K562 (cell line): ENCODE data around the gene ZNF554. TPM values are rescaled to one million over a fixed set of nuclear protein-coding genes. Genes with fewer than 3 reads are reported as not detected.

Experiments
- ATF1 ChIP-seq, 2 experiments: fragments of 450-650 bp in 1 of 2; IDR thresholded peaks; 2 replicates each; pipeline ENCODE4 v1.6.1; 2016; ENCODE audit warnings: missing compliant biosample characterization in 1 of 2, missing genetic modification characterization in 1 of 2
- BHLHE40 ChIP-seq: IDR thresholded peaks from 2 replicates; pipeline ENCODE4 v1.6.1; 2011; ENCODE audit warnings: low read length, improper control_type of control experiment
- BRD9 ChIP-seq: fragments of 450-650 bp; IDR thresholded peaks from 2 replicates; pipeline ENCODE4 v1.6.1; 2018; ENCODE audit warnings: low read depth; ENCODE audit not compliant: partially characterized antibody
- BRF2 ChIP-seq: IDR thresholded peaks from 3 replicates; pipeline ENCODE4 v1.6.1; 2011; ENCODE audit warnings: borderline replicate concordance, mild to moderate bottlenecking; ENCODE audit not compliant: insufficient read length, insufficient read depth
- CCNT2 ChIP-seq: IDR thresholded peaks from 2 replicates; pipeline ENCODE4 v1.6.1; 2011; ENCODE audit warnings: borderline replicate concordance, low read depth, mild to moderate bottlenecking, moderate library complexity, mixed read lengths, low read length; ENCODE audit not compliant: insufficient read length; ENCODE audit errors: extremely low read depth
- CREB1 ChIP-seq, 2 experiments: sonication (generic) in 1 of 2; formaldehyde crosslinking in 1 of 2; IDR thresholded peaks; 2 replicates each; pipeline versions ENCODE4 v1.6.1 to v1.8.0; 2012 to 2022; ENCODE audit warnings: inconsistent platforms in 1 of 2, mild to moderate bottlenecking in 1 of 2, missing genetic modification reagents in 1 of 2, moderate library complexity in 1 of 2
- EZH2 ChIP-seq: IDR thresholded peaks from 2 replicates; pipeline ENCODE4 v1.6.1; 2012; ENCODE audit warnings: low read depth, mild to moderate bottlenecking, inconsistent platforms, low read length, borderline replicate concordance
- FOXA1 ChIP-seq: fragments of 450-650 bp; IDR thresholded peaks from 2 replicates; pipeline ENCODE4 v1.6.1; 2016; ENCODE audit warnings: mild to moderate bottlenecking, borderline replicate concordance
- FOXJ2 ChIP-seq: fragments of 200-800 bp; sonication (Bioruptor generic); IDR thresholded peaks from 2 replicates; pipeline ENCODE4 v1.6.1; 2016; ENCODE audit warnings: missing genetic modification characterization, missing compliant biosample characterization
- HCFC1 ChIP-seq: IDR thresholded peaks from 2 replicates; pipeline ENCODE4 v1.6.1; 2012; ENCODE audit warnings: low read depth, low read length, improper control_type of control experiment
- JUN ChIP-seq, 2 experiments: sonication (generic) in 1 of 2; formaldehyde crosslinking in 1 of 2; IDR thresholded peaks; 2 replicates each; pipeline versions ENCODE4 v1.6.1 to v1.8.0; 2012 to 2022; ENCODE audit warnings: borderline replicate concordance in 2 of 2, mild to moderate bottlenecking in 2 of 2, improper control_type of control experiment in 1 of 2, low read depth in 1 of 2, low read length in 1 of 2, missing genetic modification reagents in 1 of 2
- MAX ChIP-seq: sonication (generic); formaldehyde crosslinking; IDR thresholded peaks from 2 replicates; pipeline ENCODE4 v1.9.0; 2022; ENCODE audit warnings: mild to moderate bottlenecking, missing genetic modification reagents
- PHF21A ChIP-seq: fragments of 450-650 bp; IDR thresholded peaks from 2 replicates; pipeline ENCODE4 v1.6.1; 2017; ENCODE audit warnings: low read depth, borderline replicate concordance
- POLR2A ChIP-seq: fragments of 450-650 bp; conservative IDR thresholded peaks from 2 replicates; pipeline ENCODE4 v1.6.1; 2016
- SMAD2 ChIP-seq: fragments of 150-350 bp; IDR thresholded peaks from 2 replicates; pipeline ENCODE4 v1.6.1; 2014; ENCODE audit warnings: low read depth, mild to moderate bottlenecking, low read length
- SMAD3 ChIP-seq: fragments of 450-650 bp; formaldehyde crosslinking; conservative IDR thresholded peaks from 2 replicates; pipeline ENCODE4 v1.4.0; 2020; ENCODE audit warnings: mild to moderate bottlenecking
- TBP ChIP-seq: optimal IDR thresholded peaks from 2 replicates; pipeline ENCODE3; 2011; ENCODE audit warnings: low read depth, low read length, improper control_type of control experiment
- YY1 ChIP-seq, 3 experiments: IDR thresholded peaks; 2 replicates each; pipeline ENCODE4 v1.6.1; 2011; ENCODE audit warnings: low read length in 2 of 3, mild to moderate bottlenecking in 2 of 3, moderate library complexity in 2 of 3, borderline replicate concordance in 1 of 3, control low read depth in 1 of 3, low read depth in 1 of 3; ENCODE audit not compliant: insufficient read depth in 3 of 3, insufficient replicate concordance in 2 of 3, control insufficient read depth in 1 of 3, insufficient read length in 1 of 3; ENCODE audit errors: extremely low read depth in 1 of 3
- ZNF384 ChIP-seq: IDR thresholded peaks from 2 replicates; pipeline ENCODE4 v1.6.1; 2012; ENCODE audit warnings: low read depth, low read length, improper control_type of control experiment
- polyA plus RNA-seq, 8 experiments: library from polyadenylated mRNA; depleted of rRNA in 4 of 8; stranded (reverse) in 5 of 8; unstranded in 3 of 8; fragments of >200 nt; fragmentation: Nextera tagmentation in 2 of 8; fragmentation: Illumina TruSeq in 1 of 8; extraction: Ambion mirVana in 2 of 8; extraction: Trizol in 1 of 8; gene quantifications; 2 replicates each; pipeline versions ENCODE4 v1.2.1 to v1.2.3, GENCODE V29; 2011 to 2014; ENCODE audit warnings: inconsistent platforms in 1 of 8, missing spikeins in 1 of 8
- total RNA-seq, 7 experiments: library from RNA; depleted of rRNA in 6 of 7; stranded (reverse); fragments of >200 nt in 6 of 7; fragmentation: Illumina TruSeq in 2 of 7; extraction: Trizol in 2 of 7; gene quantifications; 2 replicates each; pipeline versions ENCODE4 v1.2.1 to v1.2.3, GENCODE V29; 2011 to 2021; ENCODE audit warnings: low replicate concordance in 1 of 7
- TF ChIP-seq, protein P1 (sequence below), 2 experiments: fragments of 150-350 bp in 1 of 2; IDR thresholded peaks; 2 replicates each; pipeline ENCODE4 v1.6.1; 2012 to 2016; ENCODE audit warnings: low read depth in 2 of 2, low read length in 2 of 2, mild to moderate bottlenecking in 1 of 2, moderate library complexity in 1 of 2
- TF ChIP-seq, protein P2 (sequence below): sonication (generic); formaldehyde crosslinking; IDR thresholded peaks from 2 replicates; pipeline ENCODE4 v1.8.0; 2022; ENCODE audit warnings: mild to moderate bottlenecking, missing genetic modification reagents

ZNF554 gene
- total and polyA plus RNA-seq, 9 of the 15 experiments (the other 6 are each of a cell fraction or from before 2014, with no cell fraction given): 0.07 to 1.8 (median 1.1) TPM

GRCh38 chr19:2819540-2820111 is at the start of gene ZNF554 (continued):
- TF ChIP-seq BRF2 (no peak), JUN (IDR thresholded peaks at IDR 0.05; ENCODE audit: borderline replicate concordance, low read depth, low read length) (0 out of 2 replicates have a peak, but pooled peaks have one; percentile 63), JUN (CRISPR knock-in tag; IDR thresholded peaks at IDR 0.05; ENCODE audit: borderline replicate concordance) (no peak), BHLHE40 (peak; percentile 59; the same call in 1 of the 2 replicates), YY1 (IDR thresholded peaks at IDR 0.05; ENCODE audit: borderline replicate concordance in 1 of 3, control insufficient read depth in 1 of 3, extremely low read depth in 1 of 3, insufficient read depth in 3 of 3, insufficient read length in 1 of 3, insufficient replicate concordance in 2 of 3, low read depth in 1 of 3, low read length in 2 of 3) (peak; percentile 9 to 80 (median 65)), ZNF384 (peak; percentile 44; the same call in 1 of the 2 replicates), BRD9 (no peak), ATF1 (CRISPR knock-in tag; IDR thresholded peaks at IDR 0.05) (peak; percentile 53), ATF1 (tag; IDR thresholded peaks at IDR 0.05) (peak; percentile 85), POLR2A (peak; percentile 50; the same call in 1 of the 2 replicates), SMAD3 (peak; percentile 79; the same call in 1 of the 2 replicates), SMAD2 (no peak), EZH2 (no peak), CCNT2 (peak; percentile 85), MAX (peak; percentile 80), PHF21A (no peak), FOXA1 (no peak), TBP (peak; percentile 60), FOXJ2 (tag) (peak; percentile 62; the same call in 1 of the 2 replicates), HCFC1 (peak; percentile 100), CREB1 (IDR thresholded peaks at IDR 0.05) (peak; percentile 79), CREB1 (CRISPR knock-in tag; IDR thresholded peaks at IDR 0.05) (peak; percentile 90)
- TF ChIP-seq, protein P1, sequence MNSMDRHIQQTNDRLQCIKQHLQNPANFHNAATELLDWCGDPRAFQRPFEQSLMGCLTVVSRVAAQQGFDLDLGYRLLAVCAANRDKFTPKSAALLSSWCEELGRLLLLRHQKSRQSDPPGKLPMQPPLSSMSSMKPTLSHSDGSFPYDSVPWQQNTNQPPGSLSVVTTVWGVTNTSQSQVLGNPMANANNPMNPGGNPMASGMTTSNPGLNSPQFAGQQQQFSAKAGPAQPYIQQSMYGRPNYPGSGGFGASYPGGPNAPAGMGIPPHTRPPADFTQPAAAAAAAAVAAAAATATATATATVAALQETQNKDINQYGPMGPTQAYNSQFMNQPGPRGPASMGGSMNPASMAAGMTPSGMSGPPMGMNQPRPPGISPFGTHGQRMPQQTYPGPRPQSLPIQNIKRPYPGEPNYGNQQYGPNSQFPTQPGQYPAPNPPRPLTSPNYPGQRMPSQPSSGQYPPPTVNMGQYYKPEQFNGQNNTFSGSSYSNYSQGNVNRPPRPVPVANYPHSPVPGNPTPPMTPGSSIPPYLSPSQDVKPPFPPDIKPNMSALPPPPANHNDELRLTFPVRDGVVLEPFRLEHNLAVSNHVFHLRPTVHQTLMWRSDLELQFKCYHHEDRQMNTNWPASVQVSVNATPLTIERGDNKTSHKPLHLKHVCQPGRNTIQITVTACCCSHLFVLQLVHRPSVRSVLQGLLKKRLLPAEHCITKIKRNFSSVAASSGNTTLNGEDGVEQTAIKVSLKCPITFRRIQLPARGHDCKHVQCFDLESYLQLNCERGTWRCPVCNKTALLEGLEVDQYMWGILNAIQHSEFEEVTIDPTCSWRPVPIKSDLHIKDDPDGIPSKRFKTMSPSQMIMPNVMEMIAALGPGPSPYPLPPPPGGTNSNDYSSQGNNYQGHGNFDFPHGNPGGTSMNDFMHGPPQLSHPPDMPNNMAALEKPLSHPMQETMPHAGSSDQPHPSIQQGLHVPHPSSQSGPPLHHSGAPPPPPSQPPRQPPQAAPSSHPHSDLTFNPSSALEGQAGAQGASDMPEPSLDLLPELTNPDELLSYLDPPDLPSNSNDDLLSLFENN (IDR thresholded peaks at IDR 0.05; ENCODE audit: low read depth in 2 of 2, low read length in 2 of 2): peak in 1 of 2 experiments; percentile 52; a peak in 1 of 4 replicates
- TF ChIP-seq, protein P2, sequence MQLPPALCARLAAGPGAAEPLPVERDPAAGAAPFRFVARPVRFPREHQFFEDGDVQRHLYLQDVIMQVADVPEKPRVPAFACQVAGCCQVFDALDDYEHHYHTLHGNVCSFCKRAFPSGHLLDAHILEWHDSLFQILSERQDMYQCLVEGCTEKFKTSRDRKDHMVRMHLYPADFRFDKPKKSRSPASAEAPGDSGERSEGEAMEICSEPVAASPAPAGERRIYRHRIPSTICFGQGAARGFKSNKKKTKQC (CRISPR knock-in tag): 0 out of 2 replicates have a peak, but pooled peaks have one; percentile 30
